Hepatocyte (in vitro differentiated cells): Measurements from ENCODE around the gene RGS8. TPM values are rescaled to one million over a fixed set of nuclear protein-coding genes. Genes with fewer than 3 reads are reported as not detected.
A peak's percentile ranks its signal among the peaks of the same experiment; 100 is the strongest.

ENCODE experiments used
- DNase-seq: peaks from one replicate; pipeline ENCODE4 v3.0.0-alpha.2; 2016; ENCODE audit warnings: low spot score
- H2AFZ ChIP-seq: fragments of 200-600 bp; sonication (generic); 2 replicates; pipeline ENCODE4 v1.6.0; 2016; ENCODE audit warnings: antibody characterized with exemption, mild to moderate bottlenecking
- H3K27ac ChIP-seq: fragments of 200-600 bp; sonication (generic); 2 replicates; pipeline ENCODE4 v1.5.1; 2016; ENCODE audit warnings: mild to moderate bottlenecking
- H3K27me3 ChIP-seq: fragments of 200-600 bp; sonication (generic); 2 replicates; pipeline ENCODE4 v1.6.1; 2016
- H3K36me3 ChIP-seq: fragments of 200-600 bp; sonication (generic); replicated peaks from 2 replicates; pipeline ENCODE4 v1.5.1; 2016; ENCODE audit warnings: low read depth; ENCODE audit not compliant: insufficient read depth
- H3K4me1 ChIP-seq: fragments of 200-600 bp; sonication (generic); 2 replicates; pipeline ENCODE4 v1.5.1; 2016; ENCODE audit warnings: mild to moderate bottlenecking, moderate library complexity; ENCODE audit not compliant: insufficient read depth
- H3K4me2 ChIP-seq: fragments of 200-600 bp; sonication (generic); 2 replicates; pipeline ENCODE4 v1.6.0; 2016
- H3K4me3 ChIP-seq: fragments of 200-600 bp; sonication (generic); 2 replicates; pipeline ENCODE4 v1.5.1; 2016; ENCODE audit warnings: mild to moderate bottlenecking
- H3K79me2 ChIP-seq: fragments of 200-600 bp; sonication (generic); 2 replicates; pipeline ENCODE4 v1.6.0; 2017; ENCODE audit warnings: mild to moderate bottlenecking
- H3K9me2 ChIP-seq: fragments of 200-600 bp; sonication (generic); replicated peaks from 2 replicates; pipeline ENCODE4 v1.6.0; 2017; ENCODE audit warnings: mild to moderate bottlenecking; ENCODE audit not compliant: insufficient read depth
- H3K9me3 ChIP-seq: fragments of 200-600 bp; sonication (generic); 2 replicates; pipeline ENCODE4 v1.5.1; 2016; ENCODE audit warnings: low read depth, mild to moderate bottlenecking
- H4K20me1 ChIP-seq: fragments of 200-600 bp; sonication (generic); 2 replicates; pipeline ENCODE4 v1.6.0; 2016; ENCODE audit warnings: mild to moderate bottlenecking; ENCODE audit not compliant: insufficient read depth, poor library complexity, severe bottlenecking
- EZH2 ChIP-seq: fragments of 200-600 bp; sonication (generic); IDR thresholded peaks from 2 replicates; pipeline ENCODE4 v1.6.1; 2016; ENCODE audit warnings: antibody characterized with exemption, mild to moderate bottlenecking, borderline replicate concordance
- EZH2phosphoT487 ChIP-seq: fragments of 200-600 bp; sonication (generic); IDR thresholded peaks from one replicate; pipeline ENCODE4 v1.6.1; 2018; ENCODE audit warnings: antibody characterized with exemption, mild to moderate bottlenecking, low read depth, moderate library complexity; ENCODE audit not compliant: unreplicated experiment, severe bottlenecking
- WGBS: methylation state at CpG from one replicate; pipeline ENCODE4 v1.1.6; 2016; ENCODE audit warnings: low lambda C conversion rate; ENCODE audit errors: missing lambda C conversion rate; 5-methylcytosine and 5-hydroxymethylcytosine counted together
- polyA plus RNA-seq: library from polyadenylated mRNA; unstranded; fragments of >200 nt; fragmentation: Nextera tagmentation; extraction: Ambion mirVana; gene quantifications from 2 replicates; pipeline ENCODE4 v1.2.1, GENCODE V29; 2016
- total RNA-seq: library from RNA; depleted of rRNA; stranded (reverse); fragments of >200 nt; gene quantifications from 2 replicates; pipeline ENCODE4 v1.2.3, GENCODE V29; 2014
- TF ChIP-seq, protein P1 (sequence below): fragments of 200-600 bp; sonication (generic); IDR thresholded peaks from 2 replicates; pipeline ENCODE4 v1.5.1; 2016; ENCODE audit warnings: antibody characterized with exemption, mild to moderate bottlenecking; ENCODE audit not compliant: poor library complexity

The RGS8 gene
- total and polyA plus RNA-seq, 2 experiments from 2014 or later: not detected

DNA sequence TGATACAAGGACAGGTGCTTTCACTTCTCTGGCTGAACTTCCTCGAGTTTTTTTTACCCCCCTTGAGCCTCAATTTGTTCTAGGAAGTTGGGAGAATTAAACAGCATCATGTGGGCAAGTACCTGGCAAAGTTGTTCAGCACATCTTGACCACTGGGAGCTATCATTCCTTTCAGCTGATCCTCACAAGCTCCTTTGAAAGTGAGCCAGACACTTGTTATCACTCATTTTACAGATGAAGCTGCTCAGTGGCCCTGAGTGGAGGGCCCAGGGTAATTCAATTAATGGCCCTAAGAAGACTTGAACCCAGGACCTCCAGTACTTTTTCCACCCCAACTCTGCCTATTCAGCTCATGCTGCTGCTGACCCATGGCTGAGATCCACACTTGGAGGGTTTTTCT is 2.0 kb downstream of the RGS8 start:
- no peaks in the 10 kb centered on the region for H3K9me2 ChIP-seq
- WGBS: 81% methylated on average over 1 of the region's 1 CpG
- DNase-seq: no peak
- no peak overlapping the region for H3K4me3 ChIP-seq
- no peaks in the 10 kb centered on the region for H3K79me2 ChIP-seq
- TF ChIP-seq, protein P1, sequence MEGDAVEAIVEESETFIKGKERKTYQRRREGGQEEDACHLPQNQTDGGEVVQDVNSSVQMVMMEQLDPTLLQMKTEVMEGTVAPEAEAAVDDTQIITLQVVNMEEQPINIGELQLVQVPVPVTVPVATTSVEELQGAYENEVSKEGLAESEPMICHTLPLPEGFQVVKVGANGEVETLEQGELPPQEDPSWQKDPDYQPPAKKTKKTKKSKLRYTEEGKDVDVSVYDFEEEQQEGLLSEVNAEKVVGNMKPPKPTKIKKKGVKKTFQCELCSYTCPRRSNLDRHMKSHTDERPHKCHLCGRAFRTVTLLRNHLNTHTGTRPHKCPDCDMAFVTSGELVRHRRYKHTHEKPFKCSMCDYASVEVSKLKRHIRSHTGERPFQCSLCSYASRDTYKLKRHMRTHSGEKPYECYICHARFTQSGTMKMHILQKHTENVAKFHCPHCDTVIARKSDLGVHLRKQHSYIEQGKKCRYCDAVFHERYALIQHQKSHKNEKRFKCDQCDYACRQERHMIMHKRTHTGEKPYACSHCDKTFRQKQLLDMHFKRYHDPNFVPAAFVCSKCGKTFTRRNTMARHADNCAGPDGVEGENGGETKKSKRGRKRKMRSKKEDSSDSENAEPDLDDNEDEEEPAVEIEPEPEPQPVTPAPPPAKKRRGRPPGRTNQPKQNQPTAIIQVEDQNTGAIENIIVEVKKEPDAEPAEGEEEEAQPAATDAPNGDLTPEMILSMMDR: no peak
- TF ChIP-seq EZH2 (no peak), EZH2phosphoT487 (no peak)
- H3K36me3 ChIP-seq: no peaks in the 10 kb centered on the region
- H4K20me1 ChIP-seq: no peaks in the 10 kb centered on the region
- H3K9me3 ChIP-seq: no peaks in the 10 kb centered on the region
- no peak overlapping the region for H3K4me2 ChIP-seq
- H3K27ac ChIP-seq: no peak overlapping the region
- H2AFZ ChIP-seq: no peak overlapping the region
- H3K4me1 ChIP-seq: peaks cover 10% of the 10 kb centered on the region
- no peaks in the 10 kb centered on the region for H3K27me3 ChIP-seq

DNA sequence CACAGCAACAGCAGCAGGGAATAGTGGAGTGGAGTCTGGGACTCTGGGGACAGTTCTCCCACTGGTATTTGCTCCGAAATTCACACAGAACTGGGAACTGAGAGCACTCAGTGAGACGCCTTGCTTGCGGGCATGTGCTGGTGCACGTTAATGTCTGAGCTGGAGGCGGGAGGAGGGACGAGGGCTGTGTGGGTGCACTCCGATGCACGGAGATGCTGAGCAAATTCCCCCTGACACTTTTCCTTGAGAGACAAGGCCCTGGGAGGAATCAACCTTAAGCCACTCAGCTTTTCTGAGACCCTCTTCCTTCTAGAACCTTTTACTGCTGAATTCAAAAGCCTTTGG is 2.8 kb downstream of the RGS8 start:
- Histone ChIP-seq H3K9me3 (no peaks in the 10 kb centered on the region), H3K79me2 (no peaks in the 10 kb centered on the region), H3K4me1 (peaks cover 2% of the 10 kb centered on the region), H3K36me3 (no peaks in the 10 kb centered on the region), H4K20me1 (no peaks in the 10 kb centered on the region), H3K27ac (peak overlapping the region; percentile 9), H2AFZ (no peak overlapping the region), H3K9me2 (no peaks in the 10 kb centered on the region), H3K27me3 (no peaks in the 10 kb centered on the region), H3K4me2 (no peak overlapping the region), H3K4me3 (no peak overlapping the region)
- no peak for DNase-seq
- TF ChIP-seq EZH2: no peak
- TF ChIP-seq EZH2phosphoT487: no peak
- TF ChIP-seq, protein P1: no peak
- WGBS: 57% methylated on average over 8 of the region's 8 CpGs

DNA sequence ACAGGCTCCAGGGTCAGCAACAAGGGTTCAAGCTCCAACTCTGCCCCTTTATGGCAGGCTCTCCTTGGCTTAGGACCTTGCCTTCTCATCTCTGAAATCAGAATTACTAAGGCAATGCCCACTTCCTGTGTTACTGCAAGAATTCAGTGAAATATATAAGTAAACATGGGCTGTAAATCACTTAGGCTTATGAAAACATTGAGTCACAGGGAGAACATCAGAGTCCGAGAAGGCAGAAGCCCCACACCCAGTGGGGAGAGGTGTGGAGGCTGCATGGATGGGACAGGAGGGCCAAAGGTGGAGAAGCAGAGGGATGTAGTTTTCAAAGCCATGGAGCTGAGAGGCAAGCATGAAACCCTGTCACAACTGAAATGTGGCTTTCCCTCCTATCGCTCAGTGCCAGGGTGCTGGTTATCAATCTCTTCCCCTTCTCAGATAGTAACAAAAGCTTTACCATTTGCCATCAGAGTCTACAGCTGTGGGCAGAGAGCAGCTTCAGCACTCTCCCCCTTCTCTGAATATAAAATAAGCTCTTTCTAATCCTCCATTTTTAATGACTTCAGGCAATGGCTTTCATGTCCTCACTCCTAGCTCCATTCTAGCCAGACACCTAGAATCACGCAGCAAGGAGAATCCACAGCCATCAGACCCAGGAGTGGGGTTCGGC is 3.4 kb downstream of the RGS8 start:
- Histone ChIP-seq H3K79me2 (no peaks in the 10 kb centered on the region), H3K9me2 (no peaks in the 10 kb centered on the region), H3K27ac (peak overlapping the region; percentile 9), H3K9me3 (no peaks in the 10 kb centered on the region), H3K36me3 (no peaks in the 10 kb centered on the region), H3K4me1 (peaks cover 2% of the 10 kb centered on the region), H3K4me3 (no peak overlapping the region), H3K4me2 (no peak overlapping the region), H3K27me3 (no peaks in the 10 kb centered on the region), H2AFZ (no peak overlapping the region), H4K20me1 (no peaks in the 10 kb centered on the region)
- DNase-seq: peak; percentile 52
- WGBS: 82% methylated on average over 4 of the region's 4 CpGs
- TF ChIP-seq EZH2 (no peak), EZH2phosphoT487 (no peak)
- TF ChIP-seq, protein P1: no peak
